HG03039 (cell line): ENCODE measurements around the gene E4F1.

Source experiments
- ATAC-seq: cut with Tn5 transposase; IDR thresholded peaks from one replicate; pipeline ENCODE4 v1.9.1; 2021; ENCODE audit warnings: mild to moderate bottlenecking, moderate library complexity; ENCODE audit not compliant: unreplicated experiment

E4F1 gene

DNA sequence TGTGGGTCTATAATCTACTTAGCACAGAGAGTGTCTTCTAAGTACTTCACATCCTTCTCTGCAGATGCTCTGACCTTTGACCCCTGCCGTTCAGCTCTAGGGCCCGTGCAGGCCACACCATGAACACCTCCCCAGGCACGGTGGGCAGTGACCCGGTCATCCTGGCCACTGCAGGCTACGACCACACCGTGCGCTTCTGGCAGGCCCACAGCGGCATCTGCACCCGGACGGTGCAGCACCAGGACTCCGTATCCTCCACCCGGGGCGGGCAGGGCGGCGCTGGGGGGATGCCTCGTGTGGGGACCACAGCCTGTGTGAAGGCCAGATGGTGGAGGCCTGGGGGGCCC lies 17.5 kb upstream of the E4F1 start:
- peak; percentile 2 for ATAC-seq

DNA sequence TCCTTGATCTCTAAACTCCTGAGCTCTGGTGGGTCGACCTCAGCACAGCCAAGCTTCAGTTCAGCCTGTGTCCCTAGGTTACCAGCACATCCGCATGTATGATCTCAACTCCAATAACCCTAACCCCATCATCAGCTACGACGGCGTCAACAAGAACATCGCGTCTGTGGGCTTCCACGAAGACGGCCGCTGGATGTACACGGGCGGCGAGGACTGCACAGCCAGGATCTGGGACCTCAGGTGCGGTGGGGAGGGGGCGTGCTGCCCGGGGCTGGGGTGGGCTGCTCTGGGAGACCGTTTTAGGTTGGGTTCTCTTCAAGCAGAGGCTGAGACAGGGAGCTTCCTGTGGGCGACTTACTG lies 17.0 kb upstream of the E4F1 start:
- ATAC-seq, result no peak

- no peak for ATAC-seq
These were observed 16.5 kb upstream of the E4F1 start for GRCh38 chr16:2206780-2207433.

DNA sequence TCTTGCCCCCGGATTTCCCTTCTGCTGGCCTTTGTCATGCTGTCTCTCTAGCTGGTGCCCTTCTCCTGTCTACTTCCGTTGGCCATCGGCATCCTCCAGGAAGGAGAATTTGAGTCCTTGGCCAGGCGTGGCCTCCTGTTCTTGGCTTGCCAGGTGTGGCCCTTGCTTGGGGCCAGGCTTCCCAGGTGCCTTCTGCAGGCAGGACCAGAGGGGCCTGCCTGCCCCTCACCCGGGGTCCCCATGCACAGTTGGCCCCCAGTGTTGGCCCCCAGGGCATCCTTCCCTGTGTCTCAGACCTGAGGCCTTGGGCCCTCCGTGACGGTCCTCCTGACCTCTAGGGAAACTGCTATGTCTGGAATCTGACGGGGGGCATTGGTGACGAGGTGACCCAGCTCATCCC lies 15.5 kb upstream of the E4F1 start:
- no peak for ATAC-seq

GRCh38 chr16:2208308-2208707 lies 15.1 kb upstream of the E4F1 start:
- ATAC-seq, result no peak

GRCh38 chr16:2208772-2209171 lies 14.6 kb upstream of the E4F1 start:
- ATAC-seq, result no peak

- no peak for ATAC-seq
These were observed 14.0 kb upstream of the E4F1 start for GRCh38 chr16:2209258-2210008.

GRCh38 chr16:2210009-2210332 lies 13.4 kb upstream of the E4F1 start:
- no peak for ATAC-seq

GRCh38 chr16:2210386-2211365 lies 12.7 kb upstream of the E4F1 start, which contains the start of gene BRICD5:
TSS of gene BRICD5 (minus strand) at chr16:2210863. CDS start at chr16:2210833, 30 bp downstream.
- ATAC-seq, result no peak

DNA sequence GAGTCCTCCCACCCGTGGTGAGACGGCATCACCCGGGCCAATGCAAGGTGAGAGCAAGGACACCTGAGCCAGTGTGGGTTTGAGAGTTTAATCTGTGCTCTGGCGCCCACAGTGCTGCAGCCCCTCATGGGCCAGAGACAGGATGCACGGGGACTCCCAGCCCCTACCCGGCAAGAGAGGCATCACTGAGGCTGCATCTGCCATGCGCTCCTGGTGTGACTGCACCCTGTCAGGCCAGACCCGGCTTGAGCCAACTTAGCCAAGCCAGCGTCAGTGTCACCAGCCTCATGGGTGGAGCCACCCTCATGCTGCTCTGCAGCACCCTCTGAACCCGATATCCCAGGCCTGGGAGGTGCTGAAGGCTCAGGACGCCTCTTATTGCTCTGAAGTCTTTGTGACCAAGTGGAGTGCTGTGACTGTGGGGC lies 11.5 kb upstream of the E4F1 start:
- ATAC-seq, result no peak

- ATAC-seq, result no peak
These were observed 10.7 kb upstream of the E4F1 start for GRCh38 chr16:2212362-2213324.

- ATAC-seq, result peak; percentile 0
These were observed 9.3 kb upstream of the E4F1 start for GRCh38 chr16:2213817-2214718.

- peak; percentile 77 for ATAC-seq
These were observed 8.7 kb upstream of the E4F1 start, which contains the start of gene PGP for GRCh38 chr16:2214719-2214968. TSS of gene PGP (minus strand) at chr16:2214840. CDS start at chr16:2214777, 63 bp downstream.

DNA sequence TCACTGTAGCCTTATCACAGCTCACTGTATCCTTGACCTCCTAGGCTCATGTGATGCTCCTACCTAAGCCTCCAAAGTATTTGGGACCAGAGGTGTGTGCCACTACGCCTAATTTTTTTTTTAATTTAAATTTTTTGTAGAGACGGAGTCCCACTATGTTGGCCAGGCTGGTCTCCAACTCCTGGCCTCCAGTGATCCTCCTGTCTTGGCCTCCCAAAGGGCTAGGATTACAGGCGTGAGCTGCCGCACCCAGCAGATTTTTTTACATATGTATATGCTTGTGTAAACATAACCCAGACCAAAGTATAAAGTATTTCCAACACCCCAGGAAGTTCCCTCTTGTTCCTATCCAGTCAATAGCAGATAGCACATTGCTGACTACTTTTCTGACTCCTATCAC lies 7.1 kb upstream of the E4F1 start:
- no peak for ATAC-seq

GRCh38 chr16:2223942-2224486 lies 623 bp downstream of the E4F1 start:
- peak; percentile 19 for ATAC-seq

DNA sequence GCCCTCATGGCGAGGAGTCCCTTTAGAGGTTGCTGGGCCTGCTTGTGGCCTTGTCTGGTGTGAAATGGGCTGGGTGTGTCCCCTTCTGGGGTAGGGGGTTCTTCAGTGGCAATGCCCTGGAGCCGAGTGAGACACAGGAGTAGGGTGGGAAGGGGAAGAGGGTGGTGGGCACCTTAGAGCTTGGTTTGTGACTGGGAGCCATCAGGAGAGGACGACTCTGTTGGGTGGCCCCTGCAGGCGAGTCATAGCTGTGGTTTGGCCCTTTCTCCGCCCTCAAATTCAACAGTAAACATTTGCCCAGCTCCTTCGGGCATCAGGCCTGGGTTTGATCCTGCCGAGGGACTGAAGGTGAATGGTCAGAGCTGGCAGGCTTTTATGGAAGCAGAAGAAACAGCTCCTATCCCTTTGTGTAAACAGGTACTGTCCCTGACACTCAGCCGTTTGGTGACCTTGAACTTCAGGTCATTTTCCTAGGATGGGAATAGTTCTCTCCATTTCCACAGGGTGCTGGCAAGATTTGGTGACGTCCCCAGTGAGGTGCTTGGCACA lies 2.9 kb downstream of the E4F1 start:
- ATAC-seq, result no peak

GRCh38 chr16:2226918-2227317 lies 3.5 kb downstream of the E4F1 start:
- ATAC-seq, result no peak

DNA sequence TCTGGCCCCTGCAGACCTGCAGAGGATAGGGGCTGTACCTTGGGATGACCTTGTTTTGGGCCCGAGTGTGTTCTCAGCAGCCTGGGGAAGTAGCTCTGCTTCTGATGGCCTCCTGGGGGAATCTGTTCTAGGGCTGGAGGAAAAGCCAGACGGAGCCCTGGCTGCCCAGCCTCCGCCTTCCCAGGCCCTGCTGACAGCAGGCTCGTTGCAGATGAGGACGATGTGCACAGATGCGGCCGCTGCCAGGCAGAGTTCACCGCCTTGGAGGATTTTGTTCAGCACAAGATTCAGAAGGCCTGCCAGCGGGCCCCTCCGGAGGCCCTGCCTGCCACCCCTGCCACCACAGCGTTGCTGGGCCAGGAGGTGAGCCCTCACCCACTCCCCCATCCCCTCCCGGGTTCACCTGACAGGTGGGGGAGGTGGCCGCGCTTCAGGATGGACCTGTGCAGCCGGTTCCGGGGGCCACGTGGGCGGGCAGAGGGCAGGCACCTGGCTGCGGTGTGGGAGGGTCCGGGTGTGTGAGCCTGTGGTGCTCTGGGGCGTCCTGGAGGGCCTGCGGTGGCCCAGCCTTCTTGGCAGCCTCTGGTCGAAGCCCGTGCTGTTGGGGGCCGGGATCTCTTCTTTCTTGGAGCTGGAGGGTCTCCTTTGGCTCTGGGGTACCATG lies 4.9 kb downstream of the E4F1 start:
- no peak for ATAC-seq

DNA sequence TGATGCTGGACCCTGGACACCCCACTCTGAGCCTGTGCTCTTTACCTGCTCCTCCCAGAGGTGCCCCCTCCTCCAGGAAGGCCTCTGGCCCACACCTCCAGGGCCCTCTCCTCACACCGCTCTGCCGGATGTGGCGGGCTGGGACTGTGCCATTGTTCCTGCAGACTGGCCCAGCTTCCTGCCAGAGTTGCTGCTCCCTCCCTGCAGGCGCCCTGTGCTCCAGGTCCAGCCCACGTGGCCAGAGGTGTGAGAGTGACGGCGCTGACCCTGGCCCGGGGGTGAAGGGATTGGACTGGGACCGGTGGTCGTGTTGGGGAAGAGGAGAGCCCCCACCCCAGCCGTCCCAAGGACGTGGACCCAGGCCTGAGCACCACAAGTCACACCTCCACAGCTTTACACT lies 5.7 kb downstream of the E4F1 start:
- ATAC-seq, result no peak
